WTC11 (cell line): ENCODE measurements around the gene GTPBP3. TPM values are rescaled to one million over a fixed set of nuclear protein-coding genes. Genes with fewer than 3 reads are reported as not detected.

Source experiments
- ATAC-seq: fragments of 200-7000 bp; cut with Tn5 transposase; 2 replicates; pipeline ENCODE4 v1.10.0; 2021; ENCODE audit warnings: mild to moderate bottlenecking, moderate library complexity
- CTCF ChIA-PET: fragments of 300-600 bp; sonication (Branson Sonifier 250); formaldehyde crosslinking; loops from one replicate; lab custom pipeline; 2021; ENCODE audit warnings: antibody characterized with exemption; lab: Charles Lee
- POLR2A ChIA-PET: fragments of 350-600 bp; sonication (Branson Sonifier 250); formaldehyde crosslinking; loops from one replicate; lab custom pipeline; 2021; ENCODE audit warnings: antibody characterized with exemption; lab: Charles Lee
- DNase-seq: peaks from one replicate; pipeline ENCODE4 v3.0.0; 2021; ENCODE audit warnings: low spot score
- H3K27ac Mint-ChIP-seq: 2 replicates; pipeline ENCODE4 v1.8.0; 2021; ENCODE audit warnings: mixed read lengths
- H3K27me3 Mint-ChIP-seq: 2 replicates; pipeline ENCODE4 v1.8.0; 2021; ENCODE audit warnings: low read depth, mild to moderate bottlenecking, moderate library complexity, mixed read lengths
- H3K36me3 Mint-ChIP-seq: 2 replicates; pipeline ENCODE4 v1.8.0; 2021; ENCODE audit warnings: mixed read lengths
- H3K4me1 Mint-ChIP-seq: 2 replicates; pipeline ENCODE4 v1.8.0; 2022; ENCODE audit warnings: mixed read lengths
- H3K4me3 Mint-ChIP-seq: 2 replicates; pipeline ENCODE4 v1.8.0; 2021; ENCODE audit warnings: mild to moderate bottlenecking, moderate library complexity, mixed read lengths
- H3K9me3 Mint-ChIP-seq: 2 replicates; pipeline ENCODE4 v1.8.0; 2021; ENCODE audit warnings: mixed read lengths
- EMX1 ChIP-seq: fragments of 250-450 bp; sonication (Bioruptor Pico); IDR thresholded peaks from 2 replicates; pipeline ENCODE4 v1.8.0; 2021; ENCODE audit warnings: mild to moderate bottlenecking
- GTF2I ChIP-seq: fragments of 250-450 bp; sonication (Bioruptor Pico); conservative IDR thresholded peaks from 2 replicates; pipeline ENCODE4 v1.4.0; 2021; ENCODE audit warnings: mild to moderate bottlenecking
- HMGA2 ChIP-seq: fragments of 250-450 bp; sonication (Bioruptor Pico); IDR thresholded peaks from 2 replicates; pipeline ENCODE4 v1.4.0; 2021; ENCODE audit warnings: mild to moderate bottlenecking, moderate library complexity
- JUN ChIP-seq: sonication (generic); formaldehyde crosslinking; IDR thresholded peaks from 2 replicates; pipeline ENCODE4 v1.8.0; 2023; ENCODE audit warnings: mild to moderate bottlenecking, missing genetic modification reagents
- KAT7 ChIP-seq: sonication (generic); formaldehyde crosslinking; IDR thresholded peaks from 2 replicates; pipeline ENCODE4 v1.8.1; 2023; ENCODE audit warnings: missing genetic modification reagents, mild to moderate bottlenecking, borderline replicate concordance
- SOX15 ChIP-seq: fragments of 250-450 bp; sonication (Bioruptor Pico); IDR thresholded peaks from 2 replicates; pipeline ENCODE4 v1.9.0; 2021; ENCODE audit warnings: mild to moderate bottlenecking
- TEAD1 ChIP-seq: sonication (generic); formaldehyde crosslinking; IDR thresholded peaks from 2 replicates; pipeline ENCODE4 v1.8.0; 2022; ENCODE audit warnings: mild to moderate bottlenecking, missing genetic modification reagents
- TP53 ChIP-seq: sonication (generic); formaldehyde crosslinking; IDR thresholded peaks from 2 replicates; pipeline ENCODE4 v1.8.1; 2023; ENCODE audit warnings: mild to moderate bottlenecking, missing genetic modification reagents
- ZBTB21 ChIP-seq: sonication (generic); formaldehyde crosslinking; IDR thresholded peaks from 2 replicates; pipeline ENCODE4 v1.8.1; 2023; ENCODE audit warnings: mild to moderate bottlenecking, missing genetic modification reagents, borderline replicate concordance
- ZNF121 ChIP-seq: sonication (generic); formaldehyde crosslinking; IDR thresholded peaks from 2 replicates; pipeline ENCODE4 v1.8.0; 2023; ENCODE audit warnings: missing genetic modification reagents
- total RNA-seq: library from RNA; stranded (reverse); gene quantifications from 3 replicates; pipeline ENCODE4 v1.2.3, GENCODE V29; 2021
- TF ChIP-seq, protein P1 (sequence below): sonication (generic); formaldehyde crosslinking; IDR thresholded peaks from 2 replicates; pipeline ENCODE4 v1.8.1; 2022; ENCODE audit warnings: mild to moderate bottlenecking, moderate library complexity, missing genetic modification reagents
- TF ChIP-seq, protein P2 (sequence below): sonication (generic); formaldehyde crosslinking; IDR thresholded peaks from 2 replicates; pipeline ENCODE4 v1.8.0; 2023; ENCODE audit warnings: missing genetic modification reagents
- TF ChIP-seq, protein P3 (sequence below): sonication (generic); formaldehyde crosslinking; IDR thresholded peaks from 2 replicates; pipeline ENCODE4 v1.8.0; 2022; ENCODE audit warnings: mild to moderate bottlenecking, missing genetic modification reagents
- TF ChIP-seq, protein P4 (sequence below): sonication (generic); formaldehyde crosslinking; IDR thresholded peaks from 2 replicates; pipeline ENCODE4 v1.8.1; 2023; ENCODE audit warnings: mild to moderate bottlenecking, missing genetic modification reagents, moderate library complexity
- TF ChIP-seq, protein P5 (sequence below): sonication (generic); formaldehyde crosslinking; IDR thresholded peaks from 2 replicates; pipeline ENCODE4 v1.8.0; 2023; ENCODE audit warnings: mild to moderate bottlenecking, missing genetic modification reagents
- TF ChIP-seq, protein P6 (sequence below): fragments of 250-450 bp; sonication (Bioruptor Pico); IDR thresholded peaks from 2 replicates; pipeline ENCODE4 v1.9.0; 2021; ENCODE audit warnings: mild to moderate bottlenecking
- TF ChIP-seq, protein P7 (sequence below): fragments of 250-450 bp; sonication (Bioruptor Pico); IDR thresholded peaks from 2 replicates; pipeline ENCODE4 v2.1.2; 2022; ENCODE audit warnings: mild to moderate bottlenecking, moderate library complexity
- TF ChIP-seq, protein P8 (sequence below): fragments of 200-600 bp; IDR thresholded peaks from 2 replicates; pipeline ENCODE4 v1.8.0; 2022; ENCODE audit warnings: antibody characterized with exemption

The GTPBP3 gene
- total RNA-seq, 1 experiment from 2014 or later = 93.0 TPM

DNA sequence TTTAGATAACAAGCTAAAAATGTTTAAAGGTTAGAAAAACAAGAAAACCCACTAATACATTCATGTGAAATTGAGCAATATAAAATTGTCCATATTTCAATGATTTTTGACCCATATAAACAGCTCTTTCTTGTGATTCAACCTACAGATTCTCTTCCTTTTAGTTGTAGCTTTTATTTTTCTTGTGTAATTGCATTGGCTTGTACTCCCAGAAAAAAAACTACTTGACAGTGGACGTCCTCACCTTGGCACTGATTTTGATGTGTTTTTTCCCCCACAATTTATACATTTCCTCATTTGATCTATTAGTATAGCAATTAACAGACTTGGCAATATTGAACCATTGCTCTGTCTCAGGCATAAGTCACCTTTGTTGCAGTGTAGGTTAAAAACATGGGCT lies 51.9 kb downstream of the GTPBP3 start:
- no peak for ATAC-seq
- CTCF ChIA-PET = interaction anchor here (0.5 to 4.2 kb wide), 12 partner anchors 8 to 851 kb away, joined by 3 to 17 read pairs (median 4); partner anchors contain the start of genes BST2, DDA1 and MVB12A
- no peak for TF ChIP-seq ZBTB21 (CRISPR knock-in tag)
- TF ChIP-seq, protein P1, sequence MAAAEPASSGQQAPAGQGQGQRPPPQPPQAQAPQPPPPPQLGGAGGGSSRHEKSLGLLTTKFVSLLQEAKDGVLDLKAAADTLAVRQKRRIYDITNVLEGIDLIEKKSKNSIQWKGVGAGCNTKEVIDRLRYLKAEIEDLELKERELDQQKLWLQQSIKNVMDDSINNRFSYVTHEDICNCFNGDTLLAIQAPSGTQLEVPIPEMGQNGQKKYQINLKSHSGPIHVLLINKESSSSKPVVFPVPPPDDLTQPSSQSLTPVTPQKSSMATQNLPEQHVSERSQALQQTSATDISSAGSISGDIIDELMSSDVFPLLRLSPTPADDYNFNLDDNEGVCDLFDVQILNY = no peak
- no peak for TF ChIP-seq EMX1 (CRISPR knock-in tag)
- no peak for TF ChIP-seq ZNF121 (CRISPR knock-in tag)
- TF ChIP-seq TP53 (CRISPR knock-in tag) = no peak
- TF ChIP-seq JUN (CRISPR knock-in tag) = no peak
- TF ChIP-seq, protein P2, sequence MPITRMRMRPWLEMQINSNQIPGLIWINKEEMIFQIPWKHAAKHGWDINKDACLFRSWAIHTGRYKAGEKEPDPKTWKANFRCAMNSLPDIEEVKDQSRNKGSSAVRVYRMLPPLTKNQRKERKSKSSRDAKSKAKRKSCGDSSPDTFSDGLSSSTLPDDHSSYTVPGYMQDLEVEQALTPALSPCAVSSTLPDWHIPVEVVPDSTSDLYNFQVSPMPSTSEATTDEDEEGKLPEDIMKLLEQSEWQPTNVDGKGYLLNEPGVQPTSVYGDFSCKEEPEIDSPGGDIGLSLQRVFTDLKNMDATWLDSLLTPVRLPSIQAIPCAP (CRISPR knock-in tag) = no peak
- TF ChIP-seq, protein P3, sequence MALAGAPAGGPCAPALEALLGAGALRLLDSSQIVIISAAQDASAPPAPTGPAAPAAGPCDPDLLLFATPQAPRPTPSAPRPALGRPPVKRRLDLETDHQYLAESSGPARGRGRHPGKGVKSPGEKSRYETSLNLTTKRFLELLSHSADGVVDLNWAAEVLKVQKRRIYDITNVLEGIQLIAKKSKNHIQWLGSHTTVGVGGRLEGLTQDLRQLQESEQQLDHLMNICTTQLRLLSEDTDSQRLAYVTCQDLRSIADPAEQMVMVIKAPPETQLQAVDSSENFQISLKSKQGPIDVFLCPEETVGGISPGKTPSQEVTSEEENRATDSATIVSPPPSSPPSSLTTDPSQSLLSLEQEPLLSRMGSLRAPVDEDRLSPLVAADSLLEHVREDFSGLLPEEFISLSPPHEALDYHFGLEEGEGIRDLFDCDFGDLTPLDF (CRISPR knock-in tag) = no peak
- TF ChIP-seq TEAD1 (CRISPR knock-in tag) = no peak
- TF ChIP-seq, protein P4, sequence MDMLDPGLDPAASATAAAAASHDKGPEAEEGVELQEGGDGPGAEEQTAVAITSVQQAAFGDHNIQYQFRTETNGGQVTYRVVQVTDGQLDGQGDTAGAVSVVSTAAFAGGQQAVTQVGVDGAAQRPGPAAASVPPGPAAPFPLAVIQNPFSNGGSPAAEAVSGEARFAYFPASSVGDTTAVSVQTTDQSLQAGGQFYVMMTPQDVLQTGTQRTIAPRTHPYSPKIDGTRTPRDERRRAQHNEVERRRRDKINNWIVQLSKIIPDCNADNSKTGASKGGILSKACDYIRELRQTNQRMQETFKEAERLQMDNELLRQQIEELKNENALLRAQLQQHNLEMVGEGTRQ (CRISPR knock-in tag) = no peak
- no peak for TF ChIP-seq KAT7 (CRISPR knock-in tag)
- TF ChIP-seq, protein P5, sequence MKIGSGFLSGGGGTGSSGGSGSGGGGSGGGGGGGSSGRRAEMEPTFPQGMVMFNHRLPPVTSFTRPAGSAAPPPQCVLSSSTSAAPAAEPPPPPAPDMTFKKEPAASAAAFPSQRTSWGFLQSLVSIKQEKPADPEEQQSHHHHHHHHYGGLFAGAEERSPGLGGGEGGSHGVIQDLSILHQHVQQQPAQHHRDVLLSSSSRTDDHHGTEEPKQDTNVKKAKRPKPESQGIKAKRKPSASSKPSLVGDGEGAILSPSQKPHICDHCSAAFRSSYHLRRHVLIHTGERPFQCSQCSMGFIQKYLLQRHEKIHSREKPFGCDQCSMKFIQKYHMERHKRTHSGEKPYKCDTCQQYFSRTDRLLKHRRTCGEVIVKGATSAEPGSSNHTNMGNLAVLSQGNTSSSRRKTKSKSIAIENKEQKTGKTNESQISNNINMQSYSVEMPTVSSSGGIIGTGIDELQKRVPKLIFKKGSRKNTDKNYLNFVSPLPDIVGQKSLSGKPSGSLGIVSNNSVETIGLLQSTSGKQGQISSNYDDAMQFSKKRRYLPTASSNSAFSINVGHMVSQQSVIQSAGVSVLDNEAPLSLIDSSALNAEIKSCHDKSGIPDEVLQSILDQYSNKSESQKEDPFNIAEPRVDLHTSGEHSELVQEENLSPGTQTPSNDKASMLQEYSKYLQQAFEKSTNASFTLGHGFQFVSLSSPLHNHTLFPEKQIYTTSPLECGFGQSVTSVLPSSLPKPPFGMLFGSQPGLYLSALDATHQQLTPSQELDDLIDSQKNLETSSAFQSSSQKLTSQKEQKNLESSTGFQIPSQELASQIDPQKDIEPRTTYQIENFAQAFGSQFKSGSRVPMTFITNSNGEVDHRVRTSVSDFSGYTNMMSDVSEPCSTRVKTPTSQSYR (CRISPR knock-in tag) = no peak
- TF ChIP-seq SOX15 = no peak
- TF ChIP-seq, protein P6, sequence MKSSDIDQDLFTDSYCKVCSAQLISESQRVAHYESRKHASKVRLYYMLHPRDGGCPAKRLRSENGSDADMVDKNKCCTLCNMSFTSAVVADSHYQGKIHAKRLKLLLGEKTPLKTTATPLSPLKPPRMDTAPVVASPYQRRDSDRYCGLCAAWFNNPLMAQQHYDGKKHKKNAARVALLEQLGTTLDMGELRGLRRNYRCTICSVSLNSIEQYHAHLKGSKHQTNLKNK (CRISPR knock-in tag) = no peak
- TF ChIP-seq, protein P7, sequence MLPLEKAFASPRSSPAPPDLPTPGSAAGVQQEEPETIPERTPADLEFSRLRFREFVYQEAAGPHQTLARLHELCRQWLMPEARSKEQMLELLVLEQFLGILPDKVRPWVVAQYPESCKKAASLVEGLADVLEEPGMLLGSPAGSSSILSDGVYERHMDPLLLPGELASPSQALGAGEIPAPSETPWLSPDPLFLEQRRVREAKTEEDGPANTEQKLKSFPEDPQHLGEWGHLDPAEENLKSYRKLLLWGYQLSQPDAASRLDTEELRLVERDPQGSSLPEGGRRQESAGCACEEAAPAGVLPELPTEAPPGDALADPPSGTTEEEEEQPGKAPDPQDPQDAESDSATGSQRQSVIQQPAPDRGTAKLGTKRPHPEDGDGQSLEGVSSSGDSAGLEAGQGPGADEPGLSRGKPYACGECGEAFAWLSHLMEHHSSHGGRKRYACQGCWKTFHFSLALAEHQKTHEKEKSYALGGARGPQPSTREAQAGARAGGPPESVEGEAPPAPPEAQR (CRISPR knock-in tag) = no peak
- TF ChIP-seq, all 79 proteins: peak for 0
- Mint-ChIP-seq H3K4me3 (peak overlapping the region; percentile 12; the same call in 1 of the 2 replicates), H3K9me3 (peaks cover 9% of the 10 kb centered on the region), H3K27ac (no peak overlapping the region), H3K36me3 (peaks cover 3% of the 10 kb centered on the region; the same call in 1 of the 2 replicates), H3K27me3 (peaks cover 25% of the 10 kb centered on the region), H3K4me1 (peaks cover 9% of the 10 kb centered on the region)
- DNase-seq = no peak
- POLR2A ChIA-PET = no interaction called here

DNA sequence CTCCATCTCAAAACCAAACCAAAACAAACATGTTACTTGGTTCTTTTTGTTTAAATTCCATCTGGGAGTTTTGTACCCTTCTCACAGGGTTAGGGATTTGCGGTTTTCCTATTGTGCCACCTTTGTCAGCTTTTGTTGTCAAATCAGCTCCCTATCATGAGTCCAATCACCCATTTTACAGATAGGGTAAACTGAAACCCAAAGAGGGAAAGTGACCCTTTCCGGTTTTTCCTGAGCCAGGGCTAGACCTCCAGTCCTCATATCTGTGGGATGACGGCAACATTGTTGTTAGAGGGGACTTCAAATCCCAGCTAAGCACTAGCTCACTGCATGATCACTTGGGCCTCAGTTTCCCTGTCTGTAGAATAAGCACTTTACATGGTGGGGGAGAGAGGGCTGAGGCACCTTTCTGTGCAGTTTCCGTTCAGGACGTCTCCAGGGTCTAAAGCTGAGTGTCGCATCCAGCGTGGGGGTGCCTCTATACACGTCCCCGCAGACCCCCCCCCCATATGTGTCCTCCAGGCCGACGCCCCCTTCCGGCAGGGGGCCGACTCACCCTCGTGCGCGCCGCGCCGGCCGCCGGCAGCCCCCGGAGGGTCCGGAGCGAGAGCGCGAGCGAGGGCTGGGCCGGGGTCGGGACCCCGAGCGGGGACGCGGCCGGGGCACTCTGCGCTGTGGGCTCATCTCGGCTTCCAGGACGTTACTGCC lies 52.8 kb downstream of the GTPBP3 start:
- Mint-ChIP-seq H3K27me3 (peaks cover 25% of the 10 kb centered on the region), H3K36me3 (peaks cover 3% of the 10 kb centered on the region; the same call in 1 of the 2 replicates), H3K4me1 (peaks cover 9% of the 10 kb centered on the region), H3K27ac (no peak overlapping the region), H3K4me3 (peak overlapping the region; percentile 98), H3K9me3 (peaks cover 9% of the 10 kb centered on the region)
- TF ChIP-seq, protein P8, sequence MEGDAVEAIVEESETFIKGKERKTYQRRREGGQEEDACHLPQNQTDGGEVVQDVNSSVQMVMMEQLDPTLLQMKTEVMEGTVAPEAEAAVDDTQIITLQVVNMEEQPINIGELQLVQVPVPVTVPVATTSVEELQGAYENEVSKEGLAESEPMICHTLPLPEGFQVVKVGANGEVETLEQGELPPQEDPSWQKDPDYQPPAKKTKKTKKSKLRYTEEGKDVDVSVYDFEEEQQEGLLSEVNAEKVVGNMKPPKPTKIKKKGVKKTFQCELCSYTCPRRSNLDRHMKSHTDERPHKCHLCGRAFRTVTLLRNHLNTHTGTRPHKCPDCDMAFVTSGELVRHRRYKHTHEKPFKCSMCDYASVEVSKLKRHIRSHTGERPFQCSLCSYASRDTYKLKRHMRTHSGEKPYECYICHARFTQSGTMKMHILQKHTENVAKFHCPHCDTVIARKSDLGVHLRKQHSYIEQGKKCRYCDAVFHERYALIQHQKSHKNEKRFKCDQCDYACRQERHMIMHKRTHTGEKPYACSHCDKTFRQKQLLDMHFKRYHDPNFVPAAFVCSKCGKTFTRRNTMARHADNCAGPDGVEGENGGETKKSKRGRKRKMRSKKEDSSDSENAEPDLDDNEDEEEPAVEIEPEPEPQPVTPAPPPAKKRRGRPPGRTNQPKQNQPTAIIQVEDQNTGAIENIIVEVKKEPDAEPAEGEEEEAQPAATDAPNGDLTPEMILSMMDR = peak; percentile 36; the same call in 1 of the 2 replicates
- no peak for TF ChIP-seq HMGA2 (CRISPR knock-in tag)
- TF ChIP-seq GTF2I (CRISPR knock-in tag) = peak; percentile 82
- DNase-seq (no peak), ATAC-seq (no peak; the same call in 1 of the 2 replicates)
- CTCF ChIA-PET = interaction anchor here (0.5 to 4.2 kb wide), 21 partner anchors 9 to 851 kb away, joined by 3 to 17 read pairs (median 5); partner anchors contain the start of genes BST2, DDA1, MRPL34 and MVB12A
- POLR2A ChIA-PET = interaction anchor here (0.7 to 0.8 kb wide), 2 partner anchors 14 to 334 kb away, joined by 3 read pairs; no protein-coding TSS in a partner anchor
